Head of caudate nucleus (tissue), 42 donors: Measurements from ENCODE around the gene HES4.

Source experiments
- DNase-seq, 42 donors: peaks; one replicate each; pipeline versions ENCODE4 v3.0.0 to v3.0.0-alpha.2; 2020 to 2021; ENCODE audit warnings: mixed read lengths in 7 of 42
- intact Hi-C: fragments of 100-400 bp; cut with DNase I; formaldehyde crosslinking; loops from one replicate; pipeline ENCODE4 v1.15.0; 2022

HES4 gene

GRCh38 chr1:999725-1000356 lies at the start of gene HES4:
HES4 (minus strand) TSS chr1:1000097; CDS start chr1:999973, 124 bp downstream.
- DNase-seq: peak; percentile 71 to 96 (median 88)
- intact Hi-C loops: no loop called here

- intact Hi-C loops: no loop called here
- DNase-seq: no peak
These were observed 48.9 kb upstream of the HES4 start for GRCh38 chr1:1048765-1049164.

GRCh38 chr1:1047963-1048362 lies 48.1 kb upstream of the HES4 start:
- DNase-seq: no peak
- intact Hi-C loops: no loop called here

GRCh38 chr1:1047407-1047806 lies 47.5 kb upstream of the HES4 start:
- DNase-seq: no peak
- intact Hi-C loops: no loop called here

GRCh38 chr1:1046767-1047166 lies 46.9 kb upstream of the HES4 start:
- DNase-seq: no peak
- intact Hi-C loops: no loop called here

GRCh38 chr1:1046243-1046642 lies 46.3 kb upstream of the HES4 start:
- intact Hi-C loops: no loop called here

GRCh38 chr1:1045129-1045528 lies 45.2 kb upstream of the HES4 start:
- DNase-seq: no peak
- intact Hi-C loops: no loop called here

More at GRCh38 chr1:1046243-1046642, 46.3 kb upstream of the HES4 start:
- DNase-seq: no peak

- intact Hi-C loops: no loop called here
- no peak for DNase-seq
These were observed 44.7 kb upstream of the HES4 start for GRCh38 chr1:1044455-1045078.

GRCh38 chr1:1043921-1044320 lies 44.0 kb upstream of the HES4 start:
- DNase-seq: no peak
- intact Hi-C loops: no loop called here

- no peak for DNase-seq
- intact Hi-C loops: no loop called here
These were observed 43.5 kb upstream of the HES4 start for GRCh38 chr1:1043411-1043810.

GRCh38 chr1:1042835-1043234 lies 42.9 kb upstream of the HES4 start:
- intact Hi-C loops: no loop called here
- DNase-seq: no peak

- DNase-seq: no peak
- intact Hi-C loops: no loop called here
These were observed 42.0 kb upstream of the HES4 start for GRCh38 chr1:1041873-1042272.

- no peak for DNase-seq
- intact Hi-C loops: no loop called here
These were observed 41.2 kb upstream of the HES4 start for GRCh38 chr1:1041092-1041523.

GRCh38 chr1:1040004-1040991 lies 40.4 kb upstream of the HES4 start:
- intact Hi-C loops: no loop called here
- peak; percentile 42 to 92 (median 82) for DNase-seq

- intact Hi-C loops: loop anchor here (10.0 kb wide), 1 partner anchor 75 kb away; the partner anchor contains the start of gene C1orf159
- DNase-seq: no peak
These were observed 39.4 kb upstream of the HES4 start for GRCh38 chr1:1039145-1039910.

GRCh38 chr1:1038694-1039093 lies 38.8 kb upstream of the HES4 start:
- DNase-seq: no peak
- intact Hi-C loops: loop anchor here (10.0 kb wide), 1 partner anchor 76 kb away; the partner anchor contains the start of gene C1orf159

GRCh38 chr1:1037366-1038327 lies 37.8 kb upstream of the HES4 start:
- intact Hi-C loops: loop anchor here (10.0 kb wide), 1 partner anchor 77 kb away; the partner anchor contains the start of gene C1orf159
- peak in 22 of 42 donors; percentile 25 to 78 (median 58) for DNase-seq
